ENCODE results near the gene MBNL1. TPM values are rescaled to one million over a fixed set of nuclear protein-coding genes. Genes with fewer than 3 reads are reported as not detected.

The MBNL1 gene
- total and polyA plus RNA-seq, 2 donors (not counting 3 experiments of a cell fraction or from before 2014, with no cell fraction given), result 179 to 362 TPM

- peaks cover 58% of the 10 kb centered on the region for H3K4me1 ChIP-seq (ENCODE audit: control insufficient read depth, extremely low read depth, insufficient read depth, low read length)
Observed at GRCh38 chr3:152292366-152292765, 23.6 kb downstream of the MBNL1 start.

More at GRCh38 chr3:152292366-152292765, 23.6 kb downstream of the MBNL1 start:
- FAIRE-seq, result no peak
- BruUV-seq (replicated peaks), result no TSS peak
- H3K27ac ChIP-seq (ENCODE audit: insufficient read depth, low read depth, low read length), result no peak overlapping the region
- intact Hi-C loops (cut with micrococcal nuclease), result no loop called here
- POLR2A ChIA-PET, result no interaction called here
- no peak for DNase-seq (ENCODE audit: low read depth, low spot score)
- no peak for TF ChIP-seq GATA2 (IDR thresholded peaks at IDR 0.05; ENCODE audit: insufficient read depth, insufficient read length, low read depth, low read length)
- TF ChIP-seq MAX (IDR thresholded peaks at IDR 0.05; ENCODE audit: insufficient read depth, insufficient read length), result no peak
- no peak for TF ChIP-seq MYC (IDR thresholded peaks at IDR 0.05; ENCODE audit: low read depth, low read length)
- no peak for TF ChIP-seq JUN (IDR thresholded peaks at IDR 0.05; ENCODE audit: borderline replicate concordance, insufficient read depth, insufficient read length, low read depth)
- TF ChIP-seq FOS (IDR thresholded peaks at IDR 0.05; ENCODE audit: borderline replicate concordance, insufficient read depth, low read length), result no peak
- no peak for TF ChIP-seq EZH2 (IDR thresholded peaks at IDR 0.05; ENCODE audit: borderline replicate concordance, low read depth, low read length, severe bottlenecking)
- no peak for TF ChIP-seq POLR2A (IDR thresholded peaks at IDR 0.05; ENCODE audit: low read depth, low read length)
- no peak for TF ChIP-seq POLR2AphosphoS5 (IDR thresholded peaks at IDR 0.05; ENCODE audit: insufficient read depth, low read depth, low read length)
- no peak for TF ChIP-seq CTCF (IDR thresholded peaks at IDR 0.05; ENCODE audit: extremely low read depth in 1 of 2, insufficient read depth in 1 of 2, low read depth in 1 of 2, low read length in 2 of 2)
- peaks cover 0 to 2% of the 10 kb centered on the region in 2 experiments for H3K36me3 ChIP-seq (ENCODE audit: control insufficient read depth in 2 of 2, extremely low read depth in 1 of 2, insufficient read depth in 2 of 2, low read length in 2 of 2)
- H3K4me3 ChIP-seq (replicated peaks in 1 of 3; ENCODE audit: insufficient read depth in 1 of 3, low read depth in 1 of 3, low read length in 3 of 3), result no peak overlapping the region
- CTCF ChIA-PET, result interaction anchor here (0.9 kb wide), 1 partner anchor 13 kb away, joined by 3 read pairs; no protein-coding TSS in a partner anchor
- no peak overlapping the region for H3K9ac ChIP-seq (replicated peaks; ENCODE audit: extremely low read depth, insufficient read depth, low read length)
- H3K9me1 ChIP-seq (replicated peaks; ENCODE audit: control insufficient read depth, extremely low read depth, insufficient read depth, low read length), result no peaks in the 10 kb centered on the region
- dilution Hi-C loops (cut with MboI; ENCODE audit: extremely low pct_ligation_motif_present, low sequenced_read_pairs), result no loop called here
- H3K79me2 ChIP-seq (ENCODE audit: control insufficient read depth, insufficient read depth, low read length), result peaks cover 100% of the 10 kb centered on the region
- H2AFZ ChIP-seq (ENCODE audit: low read depth, low read length), result no peak overlapping the region
- H3K9me3 ChIP-seq (replicated peaks; ENCODE audit: control insufficient read depth, insufficient read depth, low read length), result no peaks in the 10 kb centered on the region
- H4K20me1 ChIP-seq (replicated peaks; ENCODE audit: control insufficient read depth, extremely low read depth, insufficient read depth, low read length), result peaks cover 23% of the 10 kb centered on the region
- no peak overlapping the region for H3K4me2 ChIP-seq (ENCODE audit: insufficient read depth, low read length)
- H3K27me3 ChIP-seq (ENCODE audit: control insufficient read depth in 2 of 2, insufficient read depth in 2 of 2, low read length in 2 of 2), result no peaks in the 10 kb centered on the region
